Liver (tissue), 9 donors: ENCODE results near the gene HNRNPR. TPM values are rescaled to one million over a fixed set of nuclear protein-coding genes. Genes with fewer than 3 reads are reported as not detected.

ENCODE experiments used
- DNase-seq: peaks from one replicate; pipeline ENCODE4 v3.0.0-alpha.2; 2017; ENCODE audit warnings: low spot score
- H3K27ac ChIP-seq, 2 donors: one replicate each; pipeline ENCODE4 v1.7.0; 2013; ENCODE audit warnings: inconsistent platforms in 2 of 2, low read length in 2 of 2, control low read depth in 1 of 2, low read depth in 1 of 2, mild to moderate bottlenecking in 1 of 2
- H3K27me3 ChIP-seq, 4 donors: one replicate each; pipeline versions ENCODE4 v1.6.1 to v1.7.0; 2013; ENCODE audit warnings: low read length in 3 of 4, inconsistent platforms in 1 of 4, mild to moderate bottlenecking in 1 of 4, moderate library complexity in 1 of 4; ENCODE audit not compliant: control insufficient read depth in 4 of 4, insufficient read depth in 4 of 4
- H3K36me3 ChIP-seq, 4 donors: one replicate each; pipeline versions ENCODE4 v1.6.1 to v1.7.0; 2013; ENCODE audit warnings: low read length in 3 of 4, mild to moderate bottlenecking in 3 of 4, low read depth in 1 of 4, moderate library complexity in 1 of 4; ENCODE audit not compliant: control insufficient read depth in 4 of 4, insufficient read depth in 3 of 4
- H3K4me1 ChIP-seq, 4 donors: one replicate each; pipeline versions ENCODE4 v1.6.1 to v1.7.0; 2013; ENCODE audit warnings: low read length in 3 of 4, mild to moderate bottlenecking in 3 of 4, moderate library complexity in 1 of 4; ENCODE audit not compliant: control insufficient read depth in 4 of 4, insufficient read depth in 4 of 4
- H3K4me3 ChIP-seq, 3 donors: one replicate each; pipeline versions ENCODE4 v1.6.1 to v1.7.0; 2013; ENCODE audit warnings: low read length in 3 of 3, control low read depth in 1 of 3, low read depth in 1 of 3, mild to moderate bottlenecking in 1 of 3
- H3K9ac ChIP-seq, 2 donors: one replicate each; pipeline ENCODE4 v1.7.0; 2013; ENCODE audit warnings: low read length in 2 of 2, mild to moderate bottlenecking in 2 of 2, moderate library complexity in 2 of 2, control low read depth in 1 of 2, low read depth in 1 of 2
- H3K9me3 ChIP-seq, 4 donors: one replicate each; pipeline versions ENCODE4 v1.6.1 to v1.7.0; 2013; ENCODE audit warnings: low read length in 3 of 4; ENCODE audit not compliant: control insufficient read depth in 4 of 4
- ATF3 ChIP-seq: IDR thresholded peaks from 2 replicates; pipeline ENCODE4 v1.6.1; 2016; ENCODE audit warnings: antibody characterized with exemption
- FOXA1 ChIP-seq: IDR thresholded peaks from 2 replicates; pipeline ENCODE4 v1.6.1; 2016; ENCODE audit warnings: antibody characterized with exemption
- GABPA ChIP-seq, 2 donors: IDR thresholded peaks in 1 of 2; conservative IDR thresholded peaks in 1 of 2; 2 replicates each; pipeline ENCODE4 v1.6.1; 2016; ENCODE audit warnings: antibody characterized with exemption in 2 of 2, mild to moderate bottlenecking in 1 of 2, moderate library complexity in 1 of 2
- JUND ChIP-seq, 2 donors: IDR thresholded peaks; 2 replicates each; pipeline ENCODE4 v1.6.1; 2016; ENCODE audit warnings: antibody characterized with exemption in 2 of 2
- MAX ChIP-seq: IDR thresholded peaks from 2 replicates; pipeline ENCODE4 v1.6.1; 2016; ENCODE audit warnings: antibody characterized with exemption
- REST ChIP-seq: IDR thresholded peaks from 2 replicates; pipeline ENCODE4 v1.6.1; 2016; ENCODE audit warnings: antibody characterized with exemption, mild to moderate bottlenecking
- SP1 ChIP-seq: IDR thresholded peaks from 2 replicates; pipeline ENCODE4 v1.6.1; 2018; ENCODE audit warnings: antibody characterized with exemption, mild to moderate bottlenecking
- YY1 ChIP-seq: IDR thresholded peaks from 2 replicates; pipeline ENCODE4 v1.6.1; 2016; ENCODE audit warnings: antibody characterized with exemption, mild to moderate bottlenecking
- ZBTB33 ChIP-seq: IDR thresholded peaks from 2 replicates; pipeline ENCODE4 v1.6.1; 2016; ENCODE audit warnings: antibody characterized with exemption
- WGBS: extraction: QIAGEN DNeasy Blood & Tissue Kit; methylation state at CpG from one replicate; pipeline ENCODE4 v1.1.7; 2013; 5-methylcytosine and 5-hydroxymethylcytosine counted together
- polyA plus RNA-seq, 2 donors: library from polyadenylated mRNA; stranded (reverse) in 1 of 2; unstranded in 1 of 2; fragments of 200-250 nt in 1 of 2; fragments of >200 nt in 1 of 2; fragmentation: Nextera tagmentation in 1 of 2; extraction: Ambion mirVana in 1 of 2; gene quantifications; one replicate each; pipeline versions ENCODE4 v1.2.1 to v1.2.3, GENCODE V29; 2013 to 2015
- total RNA-seq, 2 donors: library from RNA; depleted of rRNA; stranded (reverse); fragments of >200 nt; gene quantifications; one replicate each; pipeline ENCODE4 v1.2.3, GENCODE V29; 2014
- donor health status: healthy.
- donor health status: healthy.
- donor health status: healthy.
- donor health status: healthy.
- donor health status: healthy.

HNRNPR gene
- total and polyA plus RNA-seq, 4 donors = 31.2 to 57.0 (median 38.4) TPM

- Histone ChIP-seq H3K4me3 (no peak overlapping the region), H3K9me3 (no peaks in the 10 kb centered on the region), H3K36me3 (peaks cover 0 to 6% (median 2%) of the 10 kb centered on the region in 4 donors), H3K27me3 (no peaks in the 10 kb centered on the region), H3K9ac (no peak overlapping the region), H3K27ac (peak overlapping the region; percentile 16 to 61), H3K4me1 (peaks cover 8 to 42% (median 38%) of the 10 kb centered on the region in 4 donors)
- WGBS = 34% methylated on average over 5 of the region's 5 CpGs
- TF ChIP-seq FOXA1 (no peak), REST (no peak), JUND (IDR thresholded peaks at IDR 0.05) (peak; percentile 84 to 88), GABPA (IDR thresholded peaks at IDR 0.05 in 1 of 2, conservative IDR thresholded peaks at IDR 0.05 in 1 of 2) (no peak), YY1 (no peak), ATF3 (peak; percentile 28)
- no peak for DNase-seq
Observed at GRCh38 chr1:23282957-23283356, 61.1 kb downstream of the HNRNPR start.

GRCh38 chr1:23278717-23279116, 65.4 kb downstream of the HNRNPR start:
- Histone ChIP-seq H3K9ac (no peak overlapping the region), H3K27ac (no peak overlapping the region), H3K4me1 (peaks cover 0 to 24% (median 20%) of the 10 kb centered on the region in 4 donors), H3K4me3 (no peak overlapping the region), H3K36me3 (peaks cover 0 to 6% (median under 1%) of the 10 kb centered on the region in 4 donors), H3K9me3 (no peaks in the 10 kb centered on the region), H3K27me3 (no peaks in the 10 kb centered on the region)
- no peak for TF ChIP-seq GABPA (IDR thresholded peaks at IDR 0.05 in 1 of 2, conservative IDR thresholded peaks at IDR 0.05 in 1 of 2)
- TF ChIP-seq ZBTB33 = no peak
- no peak for TF ChIP-seq JUND (IDR thresholded peaks at IDR 0.05)
- no peak for DNase-seq
- WGBS = 80% methylated on average over 2 of the region's 2 CpGs

- no peak overlapping the region for H3K9ac ChIP-seq
- H3K9me3 ChIP-seq = no peaks in the 10 kb centered on the region
- 95% methylated on average over 2 of the region's 2 CpGs for WGBS
- no peak for DNase-seq
- H3K27me3 ChIP-seq = no peaks in the 10 kb centered on the region
- TF ChIP-seq MAX (no peak), SP1 (no peak)
- peaks cover 1 to 3% (median 2%) of the 10 kb centered on the region in 4 donors for H3K4me1 ChIP-seq
- H3K27ac ChIP-seq = no peak overlapping the region
- H3K36me3 ChIP-seq = peaks cover 0 to 6% (median under 1%) of the 10 kb centered on the region in 4 donors
- H3K4me3 ChIP-seq = no peak overlapping the region
Observed at GRCh38 chr1:23276531-23276930, 67.6 kb downstream of the HNRNPR start.
